Osteocyte (in vitro differentiated cells): Measurements from ENCODE around the gene MLN. TPM values are rescaled to one million over a fixed set of nuclear protein-coding genes. Genes with fewer than 3 reads are reported as not detected.

Experiments used
- DNase-seq: peaks from one replicate; pipeline ENCODE4 v3.0.0; 2021; ENCODE audit warnings: mixed read lengths; ENCODE audit not compliant: unreplicated experiment; ENCODE audit errors: extremely low spot score
- H3K27ac Mint-ChIP-seq: one replicate; pipeline ENCODE4 v1.8.0; 2021; ENCODE audit warnings: mild to moderate bottlenecking, mixed read lengths; ENCODE audit not compliant: unreplicated experiment
- H3K27me3 Mint-ChIP-seq: one replicate; pipeline ENCODE4 v1.8.0; 2021; ENCODE audit warnings: mixed read lengths; ENCODE audit not compliant: unreplicated experiment
- H3K36me3 Mint-ChIP-seq: one replicate; pipeline ENCODE4 v1.8.0; 2021; ENCODE audit warnings: mixed read lengths; ENCODE audit not compliant: unreplicated experiment
- H3K4me1 Mint-ChIP-seq: one replicate; pipeline ENCODE4 v1.8.0; 2021; ENCODE audit warnings: mixed read lengths; ENCODE audit not compliant: unreplicated experiment
- H3K4me3 Mint-ChIP-seq: one replicate; pipeline ENCODE4 v1.8.0; 2021; ENCODE audit warnings: mild to moderate bottlenecking, moderate library complexity, mixed read lengths; ENCODE audit not compliant: unreplicated experiment
- H3K9me3 Mint-ChIP-seq: one replicate; pipeline ENCODE4 v1.8.0; 2021; ENCODE audit warnings: mixed read lengths; ENCODE audit not compliant: unreplicated experiment
- long read RNA-seq: library from polyadenylated mRNA; unstranded; transcript quantifications from one replicate; pipeline ENCODE4 v2.0.0, GENCODE V29; 2021
- total RNA-seq: library from RNA; stranded (reverse); gene quantifications from 2 replicates; pipeline ENCODE4 v1.2.1, GENCODE V29; 2021
- TF ChIP-seq, protein P1 (sequence below): fragments of 200-600 bp; sonication (generic); IDR thresholded peaks from 2 replicates; pipeline ENCODE4 v1.5.0; 2021; ENCODE audit warnings: antibody characterized with exemption, mild to moderate bottlenecking, moderate library complexity

Gene MLN
- not detected in 2 replicates for total RNA-seq
- long read RNA-seq = 0 reads

DNA sequence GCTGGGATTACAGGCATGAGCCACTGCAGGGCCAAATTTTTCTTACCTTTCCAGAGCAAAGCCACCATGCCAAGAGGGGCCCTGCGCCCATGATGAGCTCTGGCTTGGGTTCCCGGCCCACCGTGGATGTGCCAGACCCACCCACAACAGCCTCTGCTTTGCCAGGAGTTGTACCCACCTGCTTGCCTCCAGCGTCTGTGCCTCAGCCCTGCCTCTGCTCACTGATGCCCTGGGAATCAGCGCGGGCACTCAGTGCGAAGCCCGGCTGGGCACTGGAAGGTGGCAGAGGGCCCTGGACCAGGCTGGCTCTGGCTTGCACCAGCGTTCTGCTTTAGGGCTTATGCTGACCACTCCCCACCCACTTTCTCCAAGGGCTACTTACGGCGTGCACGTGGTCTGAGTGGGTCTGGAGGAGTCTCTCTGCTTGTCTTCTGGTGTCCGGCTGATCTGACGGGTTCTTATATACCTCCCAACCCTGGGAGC is at the start of gene MLN:
Gene MLN, minus strand, starts transcription at position 433 of the 483 bp plus-strand sequence. CDS start 2,840 bp downstream, outside the sequence.
- no peak for DNase-seq
- TF ChIP-seq, protein P1, sequence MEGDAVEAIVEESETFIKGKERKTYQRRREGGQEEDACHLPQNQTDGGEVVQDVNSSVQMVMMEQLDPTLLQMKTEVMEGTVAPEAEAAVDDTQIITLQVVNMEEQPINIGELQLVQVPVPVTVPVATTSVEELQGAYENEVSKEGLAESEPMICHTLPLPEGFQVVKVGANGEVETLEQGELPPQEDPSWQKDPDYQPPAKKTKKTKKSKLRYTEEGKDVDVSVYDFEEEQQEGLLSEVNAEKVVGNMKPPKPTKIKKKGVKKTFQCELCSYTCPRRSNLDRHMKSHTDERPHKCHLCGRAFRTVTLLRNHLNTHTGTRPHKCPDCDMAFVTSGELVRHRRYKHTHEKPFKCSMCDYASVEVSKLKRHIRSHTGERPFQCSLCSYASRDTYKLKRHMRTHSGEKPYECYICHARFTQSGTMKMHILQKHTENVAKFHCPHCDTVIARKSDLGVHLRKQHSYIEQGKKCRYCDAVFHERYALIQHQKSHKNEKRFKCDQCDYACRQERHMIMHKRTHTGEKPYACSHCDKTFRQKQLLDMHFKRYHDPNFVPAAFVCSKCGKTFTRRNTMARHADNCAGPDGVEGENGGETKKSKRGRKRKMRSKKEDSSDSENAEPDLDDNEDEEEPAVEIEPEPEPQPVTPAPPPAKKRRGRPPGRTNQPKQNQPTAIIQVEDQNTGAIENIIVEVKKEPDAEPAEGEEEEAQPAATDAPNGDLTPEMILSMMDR = no peak
- H3K36me3 Mint-ChIP-seq = no peaks in the 10 kb centered on the region
- H3K27ac Mint-ChIP-seq = no peak within 1 kb of the TSS
- H3K9me3 Mint-ChIP-seq = no peaks in the 10 kb centered on the region
- H3K4me3 Mint-ChIP-seq = no peak within 1 kb of the TSS
- peaks cover 31% of the 10 kb centered on the region for H3K27me3 Mint-ChIP-seq
- peaks cover 16% of the 10 kb centered on the region for H3K4me1 Mint-ChIP-seq

GRCh38 chr6:33853026-33853425 is 49.2 kb upstream of the MLN start:
- no peak overlapping the region for H3K27ac Mint-ChIP-seq
- peaks cover 6% of the 10 kb centered on the region for H3K4me1 Mint-ChIP-seq
- no peaks in the 10 kb centered on the region for H3K36me3 Mint-ChIP-seq

GRCh38 chr6:33851959-33852358 is 48.2 kb upstream of the MLN start:
- no peak for DNase-seq
- H3K36me3 Mint-ChIP-seq = no peaks in the 10 kb centered on the region
- peaks cover 8% of the 10 kb centered on the region for H3K27me3 Mint-ChIP-seq
- H3K9me3 Mint-ChIP-seq = no peaks in the 10 kb centered on the region
- TF ChIP-seq, protein P1 = peak; percentile 53
- peaks cover 6% of the 10 kb centered on the region for H3K4me1 Mint-ChIP-seq
- H3K27ac Mint-ChIP-seq = no peak overlapping the region
- H3K4me3 Mint-ChIP-seq = no peak overlapping the region

More at GRCh38 chr6:33853026-33853425, 49.2 kb upstream of the MLN start:
- Mint-ChIP-seq H3K4me3 (no peak overlapping the region), H3K9me3 (no peaks in the 10 kb centered on the region), H3K27me3 (peaks cover 12% of the 10 kb centered on the region)
- TF ChIP-seq, protein P1 = no peak
- no peak for DNase-seq

- no peaks in the 10 kb centered on the region for H3K36me3 Mint-ChIP-seq
- DNase-seq = no peak
- H3K27me3 Mint-ChIP-seq = peaks cover 8% of the 10 kb centered on the region
- TF ChIP-seq, protein P1 = no peak
- H3K4me3 Mint-ChIP-seq = no peak overlapping the region
- H3K27ac Mint-ChIP-seq = no peak overlapping the region
- H3K4me1 Mint-ChIP-seq = peaks cover 6% of the 10 kb centered on the region
- H3K9me3 Mint-ChIP-seq = no peaks in the 10 kb centered on the region
These were observed 47.2 kb upstream of the MLN start for GRCh38 chr6:33850869-33851541.

- Mint-ChIP-seq H3K9me3 (no peaks in the 10 kb centered on the region), H3K36me3 (no peaks in the 10 kb centered on the region), H3K4me3 (no peak overlapping the region), H3K4me1 (peaks cover 6% of the 10 kb centered on the region), H3K27me3 (peaks cover 11% of the 10 kb centered on the region), H3K27ac (no peak overlapping the region)
- TF ChIP-seq, protein P1 = no peak
- DNase-seq = no peak
These were observed 46.5 kb upstream of the MLN start for GRCh38 chr6:33850296-33850695.
